GM12875 (cell line): ENCODE results near the gene MKI67.

Experiments
- H3K4me3 ChIP-seq: one replicate; pipeline ENCODE4 v1.5.1; 2011; ENCODE audit warnings: low read depth, low read length, control low read depth
- CTCF ChIP-seq: IDR thresholded peaks from 2 replicates; pipeline ENCODE4 v1.5.1; 2011; ENCODE audit warnings: low read depth, mild to moderate bottlenecking, control low read depth, inconsistent platforms, low read length, moderate library complexity, borderline replicate concordance; ENCODE audit not compliant: insufficient read depth

Gene MKI67

GRCh38 chr10:128103229-128103714 lies 23.0 kb downstream of the MKI67 start:
- H3K4me3 ChIP-seq: no peak overlapping the region
- no peak for TF ChIP-seq CTCF

GRCh38 chr10:128102480-128103228 lies 23.6 kb downstream of the MKI67 start:
- no peak for TF ChIP-seq CTCF
- H3K4me3 ChIP-seq: no peak overlapping the region

- no peak overlapping the region for H3K4me3 ChIP-seq
- TF ChIP-seq CTCF: no peak
Observed at GRCh38 chr10:128101901-128102300, 24.3 kb downstream of the MKI67 start.

- no peak for TF ChIP-seq CTCF
Observed at GRCh38 chr10:128099901-128100300, 26.3 kb downstream of the MKI67 start.

GRCh38 chr10:128098631-128099030 lies 27.6 kb downstream of the MKI67 start:
- no peak for TF ChIP-seq CTCF
- H3K4me3 ChIP-seq: no peak overlapping the region

More at GRCh38 chr10:128099901-128100300, 26.3 kb downstream of the MKI67 start:
- H3K4me3 ChIP-seq: no peak overlapping the region

- TF ChIP-seq CTCF: no peak
- no peak overlapping the region for H3K4me3 ChIP-seq
Observed at GRCh38 chr10:128097783-128098182, 28.4 kb downstream of the MKI67 start.
